ENCODE results near the gene SPTB.

- TF ChIP-seq EZH2 (IDR thresholded peaks at IDR 0.05; ENCODE audit: borderline replicate concordance, low read depth, low read length, poor library complexity, severe bottlenecking): no peak
- peak; percentile 69 for TF ChIP-seq CTCF (conservative IDR thresholded peaks at IDR 0.05; ENCODE audit: low read depth, low read length)
Measured at GRCh38 chr14:64823305-64823861, 56.3 kb downstream of the SPTB start.
